ENCODE data around the gene MPP3.
A peak's percentile ranks its signal among the peaks of the same experiment; 100 is the strongest.

GRCh38 chr17:43766413-43767052 is 66.4 kb downstream of the MPP3 start:
- TF ChIP-seq CTCF (optimal IDR thresholded peaks at IDR 0.05 in 1 of 3, IDR thresholded peaks at IDR 0.05 in 1 of 3, conservative IDR thresholded peaks at IDR 0.05 in 1 of 3; ENCODE audit: extremely low read depth in 1 of 3, insufficient read depth in 2 of 3, low read length in 3 of 3) (peak; percentile 80 to 93 (median 90)), EZH2 (IDR thresholded peaks at IDR 0.05; ENCODE audit: low read length) (no peak)

Data from keratinocyte (primary cell).